GM12878 (cell line): ENCODE measurements around the gene RALGDS. TPM values are rescaled to one million over a fixed set of nuclear protein-coding genes. Genes with fewer than 3 reads are reported as not detected.

ENCODE experiments used
- BCL3 ChIP-seq: IDR thresholded peaks from 2 replicates; pipeline ENCODE4 v1.6.1; 2011; ENCODE audit warnings: borderline replicate concordance, low read depth, mild to moderate bottlenecking, moderate library complexity, low read length; ENCODE audit not compliant: insufficient read depth, poor library complexity, severe bottlenecking
- BMI1 ChIP-seq: fragments of 450-650 bp; IDR thresholded peaks from 2 replicates; pipeline ENCODE4 v1.6.1; 2016; ENCODE audit warnings: mild to moderate bottlenecking, moderate library complexity, borderline replicate concordance
- CBX5 ChIP-seq: sonication (generic); IDR thresholded peaks from 2 replicates; pipeline ENCODE4 v1.6.1; 2016; ENCODE audit warnings: low read depth, moderate library complexity, mild to moderate bottlenecking, inconsistent platforms
- E4F1 ChIP-seq: fragments of 450-650 bp; IDR thresholded peaks from 2 replicates; pipeline ENCODE4 v1.6.1; 2018; ENCODE audit warnings: borderline replicate concordance, mild to moderate bottlenecking; ENCODE audit not compliant: partially characterized antibody
- ELK1 ChIP-seq: IDR thresholded peaks from 2 replicates; pipeline ENCODE4 v1.6.1; 2012; ENCODE audit warnings: low read depth, low read length, improper control_type of control experiment
- GABPA ChIP-seq: IDR thresholded peaks from 2 replicates; pipeline ENCODE4 v1.6.1; 2014; ENCODE audit warnings: antibody characterized with exemption, low read depth, mild to moderate bottlenecking, inconsistent platforms
- HDAC2 ChIP-seq: fragments of 200-600 bp; sonication (generic); IDR thresholded peaks from 2 replicates; pipeline ENCODE4 v1.6.1; 2017
- HDGF ChIP-seq: fragments of 450-650 bp; IDR thresholded peaks from 2 replicates; pipeline ENCODE4 v1.6.1; 2016; ENCODE audit warnings: antibody characterized with exemption
- KAT2A ChIP-seq: conservative IDR thresholded peaks from 2 replicates; pipeline ENCODE4 v1.6.1; 2011; ENCODE audit warnings: low read depth, low read length; ENCODE audit not compliant: control insufficient read depth
- NRF1 ChIP-seq: conservative IDR thresholded peaks from 2 replicates; pipeline ENCODE4 v1.6.1; 2011; ENCODE audit warnings: mild to moderate bottlenecking, low read depth, low read length, improper control_type of control experiment
- RAD21 ChIP-seq: IDR thresholded peaks from 2 replicates; pipeline ENCODE4 v1.6.1; 2011; ENCODE audit warnings: mild to moderate bottlenecking, low read depth, low read length, moderate library complexity; ENCODE audit not compliant: insufficient read depth
- RFX5 ChIP-seq: IDR thresholded peaks from 2 replicates; pipeline ENCODE4 v1.6.1; 2011; ENCODE audit warnings: low read depth, low read length, improper control_type of control experiment
- SKIL ChIP-seq: fragments of 450-650 bp; IDR thresholded peaks from 2 replicates; pipeline ENCODE4 v1.6.1; 2017; ENCODE audit warnings: mild to moderate bottlenecking, low read depth, inconsistent platforms; ENCODE audit not compliant: poor library complexity, severe bottlenecking
- SPI1 ChIP-seq: IDR thresholded peaks from 2 replicates; pipeline ENCODE4 v1.6.1; 2011; ENCODE audit warnings: low read depth, mild to moderate bottlenecking, low read length, moderate library complexity, borderline replicate concordance; ENCODE audit not compliant: insufficient read depth
- ZBTB40 ChIP-seq: fragments of 450-650 bp; IDR thresholded peaks from 2 replicates; pipeline ENCODE4 v1.6.1; 2016; ENCODE audit warnings: mild to moderate bottlenecking, moderate library complexity, borderline replicate concordance
- ZNF274 ChIP-seq: IDR thresholded peaks from one replicate; pipeline ENCODE4 v1.8.0; 2011; ENCODE audit not compliant: insufficient read length, insufficient read depth
- polyA plus RNA-seq, 11 experiments: library from polyadenylated mRNA; depleted of rRNA in 4 of 11; unstranded in 6 of 11; stranded (reverse) in 5 of 11; fragments of >200 nt; fragmentation: Nextera tagmentation in 4 of 11; fragmentation: Illumina TruSeq in 1 of 11; extraction: Ambion mirVana in 4 of 11; extraction: Trizol in 1 of 11; gene quantifications; 1 replicate in 1 of 11; 2 replicates in 10 of 11; pipeline versions ENCODE4 v1.2.1 to v1.2.3, GENCODE V29; 2011 to 2016; ENCODE audit warnings: inconsistent platforms in 2 of 11, missing spikeins in 2 of 11, low read depth in 1 of 11
- total RNA-seq, 4 experiments: library from RNA; depleted of rRNA in 3 of 4; stranded (reverse); fragments of >200 nt in 3 of 4; fragmentation: Illumina TruSeq in 1 of 4; extraction: Trizol in 1 of 4; gene quantifications; 2 replicates each; pipeline versions ENCODE4 v1.2.1 to v1.2.3, GENCODE V29; 2013 to 2021

Gene RALGDS
- total and polyA plus RNA-seq, 10 of the 15 experiments (the other 5 are each of a cell fraction or from before 2014, with no cell fraction given), result 1.3 to 48.6 (median 21.2) TPM

- TF ChIP-seq SKIL, result no peak
- TF ChIP-seq SPI1, result no peak
- no peak for TF ChIP-seq NRF1
- no peak for TF ChIP-seq KAT2A
- TF ChIP-seq HDGF, result peak; percentile 45; the same call in 1 of the 2 replicates
- TF ChIP-seq BCL3, result no peak
- no peak for TF ChIP-seq HDAC2
- TF ChIP-seq ELK1, result no peak
- no peak for TF ChIP-seq GABPA
- TF ChIP-seq E4F1, result no peak
- TF ChIP-seq CBX5, result no peak
- no peak for TF ChIP-seq ZNF274
- TF ChIP-seq ZBTB40, result no peak
- TF ChIP-seq RAD21, result no peak
- peak; percentile 83 for TF ChIP-seq BMI1
- no peak for TF ChIP-seq RFX5
Measured at GRCh38 chr9:133141833-133142595, 21.0 kb upstream of the RALGDS start (continued).
